ENCODE measurements around the gene WDR64.
A peak's percentile ranks its signal among the peaks of the same experiment; 100 is the strongest.
"Not testable (repeated sequence)": the region's sequence is repeated elsewhere in the genome, so short reads cannot be mapped to it uniquely, and the experiment has no call there.

WDR64 gene

GRCh38 chr1:241701483-241702295 lies 49.6 kb downstream of the WDR64 start:
- no peak for DNase-seq (ENCODE audit: low read depth in 2 of 2)

- no peak for DNase-seq (ENCODE audit: low read depth in 2 of 2)
Measured at GRCh38 chr1:241702442-241703373, 50.6 kb downstream of the WDR64 start.

- not testable (repeated sequence) for DNase-seq (ENCODE audit: low read depth in 2 of 2)
Measured at GRCh38 chr1:241703739-241704138, 51.7 kb downstream of the WDR64 start.

DNA sequence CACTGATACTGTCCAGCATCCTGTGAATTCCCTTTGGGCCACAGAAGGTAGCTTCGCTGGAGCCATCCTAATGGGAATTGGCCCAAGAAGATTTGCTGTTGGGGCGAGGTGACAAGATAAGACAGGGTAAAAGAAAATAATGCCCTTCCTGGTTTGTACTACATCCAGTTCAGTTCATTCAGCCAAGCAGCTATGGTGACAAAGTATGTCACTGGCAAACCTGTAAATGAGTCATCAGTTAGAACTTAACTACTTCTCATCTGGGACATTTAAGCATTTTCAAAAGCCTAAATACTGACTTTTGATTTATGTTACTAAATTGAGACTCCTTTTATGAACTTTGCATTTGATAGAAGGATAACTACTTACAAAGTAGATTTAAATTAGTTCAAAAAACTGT lies 54.2 kb downstream of the WDR64 start:
- DNase-seq (ENCODE audit: low read depth in 2 of 2) = no peak

DNA sequence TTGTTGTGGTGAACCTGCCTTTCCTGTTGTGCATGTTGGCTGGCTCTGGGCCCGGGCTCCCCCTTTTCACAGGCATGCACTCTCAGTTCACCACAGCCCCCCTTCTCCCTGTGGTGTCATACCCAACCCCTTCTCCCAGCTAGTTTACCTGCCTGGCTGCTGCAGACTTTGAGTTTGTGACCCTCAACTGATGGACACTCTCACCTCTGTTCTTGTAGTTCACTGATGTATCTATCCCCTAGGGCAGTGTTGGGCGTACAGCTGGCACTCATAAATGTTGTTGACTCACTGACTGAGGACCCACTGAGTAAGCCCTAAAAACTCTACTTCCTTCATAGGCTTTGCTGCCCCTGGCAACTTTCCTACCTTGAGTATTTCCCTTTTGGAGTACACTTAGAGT lies 54.9 kb downstream of the WDR64 start:
- peak in 1 of 2 experiments; percentile 30 for DNase-seq (ENCODE audit: low read depth in 2 of 2)

GRCh38 chr1:241707442-241707841 lies 55.4 kb downstream of the WDR64 start:
- no peak for DNase-seq (ENCODE audit: low read depth in 2 of 2)

DNA sequence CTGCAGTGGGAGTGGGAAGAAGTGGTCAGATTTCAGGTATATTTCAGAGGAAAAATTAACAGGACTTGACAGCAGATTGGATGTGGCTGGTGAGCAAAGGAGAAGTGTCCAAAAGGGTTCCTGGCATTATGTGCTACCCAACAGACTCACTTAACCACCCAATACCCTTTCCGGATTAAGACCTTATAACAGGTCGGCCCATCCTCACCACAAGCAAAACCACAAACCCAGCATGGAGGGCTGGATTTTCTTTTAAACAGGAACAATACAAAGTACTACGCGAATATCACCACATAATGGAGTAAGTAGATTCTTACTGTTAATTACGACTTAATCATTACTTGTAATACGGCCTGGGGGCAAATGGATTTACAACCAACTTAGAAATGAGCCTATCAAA lies 59.2 kb downstream of the WDR64 start:
- no peak for DNase-seq (ENCODE audit: low read depth in 2 of 2)

DNA sequence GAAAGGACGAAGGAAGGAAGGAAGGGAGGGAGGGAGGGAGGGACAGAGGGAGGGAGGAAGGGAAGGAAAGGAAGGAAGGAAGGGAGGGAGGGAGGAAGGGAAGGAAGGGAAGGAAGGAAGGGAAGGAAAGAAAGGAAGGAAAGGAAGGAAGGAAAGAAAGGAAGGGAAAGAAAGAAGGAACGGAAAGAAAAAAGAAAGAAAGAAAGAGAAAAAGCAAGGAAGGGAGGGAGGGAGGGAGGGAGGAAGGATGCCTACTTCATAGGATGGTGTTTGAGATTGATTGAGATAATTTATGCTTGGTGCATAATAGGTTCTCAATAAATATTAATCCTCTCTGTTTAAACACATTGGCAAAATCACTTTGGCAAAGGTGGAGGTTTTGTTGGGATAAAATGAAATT lies 61.2 kb downstream of the WDR64 start:
- DNase-seq (ENCODE audit: low read depth in 2 of 2) = no peak

DNA sequence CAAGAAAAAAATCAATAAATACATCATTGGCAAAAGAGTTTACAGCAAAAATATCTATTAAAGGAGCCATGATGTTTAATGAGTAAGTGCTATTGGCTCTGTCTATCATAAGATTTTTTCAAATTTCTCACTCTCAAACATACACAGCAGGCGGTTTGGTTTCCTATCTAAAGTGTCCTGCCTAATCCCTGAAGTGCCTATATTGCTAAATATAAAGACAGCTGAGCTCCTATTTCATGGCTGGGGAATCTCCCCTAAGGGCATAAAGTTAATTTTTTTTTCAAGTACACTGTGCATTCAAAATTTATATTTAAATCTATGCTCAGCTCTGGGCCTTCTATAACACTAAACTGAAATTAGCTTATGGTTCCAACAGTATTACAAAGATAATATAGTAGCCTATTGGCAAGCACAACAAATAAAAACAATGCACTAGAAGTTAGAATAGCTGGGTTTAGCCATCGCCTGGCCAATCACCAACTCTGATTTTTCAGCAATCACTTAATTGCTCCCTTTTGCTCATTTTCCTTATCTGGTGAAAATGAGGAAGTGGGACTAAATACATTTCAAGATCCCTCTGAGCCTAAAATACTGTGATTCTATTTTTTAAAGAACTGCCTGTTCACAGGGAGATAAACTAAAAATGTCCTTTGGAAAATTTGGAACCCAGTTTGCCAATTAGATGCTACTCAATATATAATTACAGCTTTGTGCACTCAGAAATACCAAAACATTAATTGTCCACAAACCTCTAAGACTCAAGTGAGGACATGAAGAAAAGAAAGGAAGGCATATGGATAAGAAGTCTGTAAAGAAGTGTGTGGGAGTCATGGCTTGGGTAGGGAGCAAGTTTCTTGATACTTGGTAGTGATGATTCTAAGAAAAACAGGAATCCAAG lies 62.5 kb downstream of the WDR64 start:
- DNase-seq (ENCODE audit: low read depth in 2 of 2) = no peak

GRCh38 chr1:241715435-241715834 lies 63.4 kb downstream of the WDR64 start:
- no peak for DNase-seq (ENCODE audit: low read depth in 2 of 2)

GRCh38 chr1:241715956-241716355 lies 63.9 kb downstream of the WDR64 start:
- no peak for DNase-seq (ENCODE audit: low read depth in 2 of 2)

- no peak for DNase-seq (ENCODE audit: low read depth in 2 of 2)
Measured at GRCh38 chr1:241716915-241717656, 65.0 kb downstream of the WDR64 start.

- DNase-seq (ENCODE audit: low read depth in 2 of 2) = no peak
Measured at GRCh38 chr1:241717975-241718374, 65.9 kb downstream of the WDR64 start.

GRCh38 chr1:241721011-241721410 lies 68.9 kb downstream of the WDR64 start:
- no peak for DNase-seq (ENCODE audit: low read depth in 2 of 2)

DNA sequence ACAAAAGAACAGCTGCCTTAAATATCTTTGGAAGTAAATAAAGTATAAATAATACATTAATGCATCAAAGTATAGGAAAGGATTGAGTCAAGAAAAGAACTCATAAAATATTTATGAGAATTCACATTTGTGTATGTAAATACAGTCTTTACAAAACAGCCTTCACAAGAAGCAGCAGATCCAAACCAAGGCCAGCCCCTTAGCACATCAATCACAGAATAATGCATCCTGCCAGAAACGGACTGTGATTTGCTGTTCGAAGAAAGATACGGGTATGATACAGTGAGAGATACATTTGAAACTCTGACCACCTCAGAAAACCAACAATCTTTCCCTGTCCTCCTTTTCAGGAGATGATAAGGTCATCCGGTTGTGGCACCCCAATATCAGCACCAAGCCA lies 70.9 kb downstream of the WDR64 start:
- no peak for DNase-seq (ENCODE audit: low read depth in 2 of 2)

- no peak for DNase-seq (ENCODE audit: low read depth in 2 of 2)
Measured at GRCh38 chr1:241724741-241725356, 72.8 kb downstream of the WDR64 start.

DNA sequence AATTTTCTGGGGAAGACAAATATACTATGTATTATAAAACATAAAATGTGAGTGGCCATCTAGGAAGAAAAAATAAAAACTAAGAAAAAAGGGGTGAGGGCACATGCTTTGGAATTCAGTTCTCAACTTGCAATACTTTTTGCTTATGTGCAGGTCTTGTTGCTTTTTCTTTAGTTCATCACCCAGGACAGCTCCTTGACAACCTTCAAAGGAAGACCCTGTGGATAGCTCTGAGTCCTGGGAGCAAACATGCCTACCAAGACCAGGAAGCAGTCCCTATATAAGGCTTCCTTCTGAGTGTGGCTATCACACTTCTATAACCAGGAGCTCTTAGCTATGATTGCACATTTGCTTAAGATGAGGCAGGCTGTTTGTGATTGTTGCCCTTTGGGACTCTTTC lies 78.0 kb downstream of the WDR64 start:
- no peak for DNase-seq (ENCODE audit: low read depth in 2 of 2)

GRCh38 chr1:241733899-241734298 lies 81.8 kb downstream of the WDR64 start:
- no peak for DNase-seq (ENCODE audit: low read depth in 2 of 2)

GRCh38 chr1:241734533-241734932 lies 82.5 kb downstream of the WDR64 start:
- no peak for DNase-seq (ENCODE audit: low read depth in 2 of 2)

DNA sequence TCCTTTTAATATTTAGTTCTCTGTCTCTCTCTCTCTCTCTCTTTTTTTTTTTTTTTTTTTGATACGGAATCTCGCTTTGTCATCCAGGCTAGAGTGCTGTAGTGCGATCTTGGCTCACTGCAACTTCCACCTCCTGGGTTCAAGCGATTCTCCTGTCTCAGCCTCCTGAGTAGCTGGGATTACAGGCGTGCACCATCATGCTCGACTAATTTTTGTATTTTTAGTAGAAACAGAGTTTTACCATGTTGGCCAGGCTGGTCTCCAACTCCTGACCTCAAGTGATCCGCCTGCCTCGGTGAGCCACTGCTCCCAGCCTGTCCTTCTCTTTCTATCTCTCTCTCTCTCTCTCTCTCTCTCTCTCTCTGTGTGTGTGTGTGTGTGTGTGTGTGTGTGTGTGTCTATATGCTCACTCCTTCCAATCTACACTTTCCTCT lies 83.4 kb downstream of the WDR64 start:
- not testable (repeated sequence) for DNase-seq (ENCODE audit: low read depth in 2 of 2)

- DNase-seq (ENCODE audit: low read depth in 2 of 2) = no peak
Measured at GRCh38 chr1:241736387-241736786, 84.3 kb downstream of the WDR64 start.
